Measurements from ENCODE around the gene CST7.
"Not testable (repeated sequence)": the region's sequence is repeated elsewhere in the genome, so short reads cannot be mapped to it uniquely, and the experiment has no call there.

Gene CST7

DNA sequence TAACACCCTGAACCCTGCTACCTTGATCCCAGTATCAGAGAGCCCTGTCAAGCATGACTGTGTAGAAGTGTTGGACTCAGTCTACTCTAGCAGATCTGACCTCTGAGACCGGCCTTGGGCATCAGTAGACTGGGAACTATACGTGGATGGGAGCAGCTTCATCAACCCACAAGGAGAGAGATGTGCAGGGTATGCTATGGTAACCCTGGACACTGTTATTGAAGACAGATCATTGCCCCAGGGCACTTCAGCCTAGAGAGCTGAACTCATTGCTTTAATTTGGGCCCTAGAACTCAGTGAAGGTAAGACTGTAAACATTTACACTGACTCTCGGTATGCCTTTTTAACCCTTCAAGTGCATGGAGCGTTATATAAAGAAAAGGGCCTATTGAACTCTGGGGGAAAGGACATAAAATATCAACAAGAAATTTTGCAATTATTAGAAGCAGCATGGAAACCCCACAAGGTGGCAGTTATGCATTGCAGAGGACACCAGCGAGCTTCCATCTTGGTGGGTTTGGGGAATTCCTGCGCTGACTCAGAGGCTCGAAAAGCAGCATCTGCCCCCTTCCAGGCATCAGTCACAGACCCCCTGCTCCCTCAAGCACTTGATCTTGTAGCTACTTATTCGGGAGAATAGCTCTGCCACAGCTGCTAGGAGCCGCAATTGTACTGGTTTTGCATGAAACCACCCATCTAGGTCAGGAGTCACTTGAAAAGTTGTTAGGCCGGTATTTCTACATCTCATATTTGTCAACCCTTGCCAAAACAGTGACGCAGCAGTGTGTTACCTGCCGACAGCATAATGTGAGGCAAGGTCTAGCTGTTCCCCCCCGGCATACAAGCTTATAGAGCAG, 19.0 kb upstream of the CST7 start:
- DNase-seq (ENCODE audit: low spot score) = not testable (repeated sequence)

DNA sequence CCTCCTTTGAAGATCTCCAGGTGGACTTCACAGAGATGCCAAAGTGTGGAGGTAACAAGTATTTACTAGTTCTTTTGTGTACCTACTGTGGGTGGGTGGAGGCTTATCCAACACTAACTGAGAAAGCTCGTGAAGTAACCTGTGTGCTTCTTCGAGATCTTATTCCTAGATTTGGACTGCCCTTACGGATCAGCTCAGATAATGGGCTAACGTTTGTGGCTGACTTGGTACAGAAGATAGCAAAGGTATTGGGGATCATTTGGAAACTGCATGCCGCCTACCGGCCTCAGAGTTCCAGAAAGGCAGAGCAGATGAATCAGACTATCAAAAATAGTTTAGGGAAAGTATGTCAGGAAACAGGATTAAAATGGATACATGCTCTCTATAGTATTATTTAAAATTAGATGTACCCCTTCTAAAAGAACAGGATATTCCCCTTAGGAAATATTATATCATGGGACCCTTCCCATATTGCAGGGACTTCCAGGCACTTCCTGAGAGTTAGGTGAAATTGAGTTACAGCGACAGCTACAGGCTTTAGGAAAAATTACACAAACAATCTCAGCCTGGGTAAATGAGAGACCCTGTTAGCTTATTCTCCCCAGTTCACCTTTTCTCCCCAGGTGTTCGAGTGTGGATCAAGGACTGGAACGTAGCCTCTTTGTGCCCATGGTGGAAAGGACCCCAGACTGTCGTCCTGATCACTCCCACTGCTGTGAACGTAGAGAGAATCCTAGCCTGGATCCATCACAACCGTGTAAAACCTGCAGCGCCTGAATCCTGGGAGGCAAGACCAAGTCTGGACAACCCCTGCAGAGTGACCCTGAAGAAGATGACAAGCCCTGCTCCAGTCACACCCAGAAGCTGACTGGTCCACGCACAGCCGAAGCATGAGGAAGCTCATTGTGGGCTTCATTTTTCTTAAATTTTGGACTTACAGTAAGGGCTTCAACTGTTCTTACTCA, 18.1 kb upstream of the CST7 start:
- not testable (repeated sequence) for DNase-seq (ENCODE audit: low spot score)

DNA sequence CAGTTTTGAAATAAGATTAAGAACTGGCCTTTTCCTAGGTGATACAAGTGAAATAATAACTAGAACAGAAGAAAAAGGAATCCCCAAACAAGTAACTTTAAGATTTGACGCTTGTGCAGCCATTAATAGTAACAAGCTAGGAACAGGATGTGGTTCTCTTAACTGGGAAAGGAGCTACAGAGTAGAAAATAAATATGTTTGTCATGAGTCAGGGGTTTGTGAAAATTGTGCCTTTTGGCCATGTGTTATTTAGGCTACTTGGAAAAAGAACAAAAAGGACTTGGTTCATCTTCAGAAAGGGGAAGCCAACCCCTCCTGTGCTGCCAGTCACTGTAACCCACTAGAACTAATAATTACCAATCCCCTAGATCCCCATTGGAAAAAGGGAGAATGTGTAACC, 17.2 kb upstream of the CST7 start:
- DNase-seq (ENCODE audit: low spot score) = not testable (repeated sequence)

DNA sequence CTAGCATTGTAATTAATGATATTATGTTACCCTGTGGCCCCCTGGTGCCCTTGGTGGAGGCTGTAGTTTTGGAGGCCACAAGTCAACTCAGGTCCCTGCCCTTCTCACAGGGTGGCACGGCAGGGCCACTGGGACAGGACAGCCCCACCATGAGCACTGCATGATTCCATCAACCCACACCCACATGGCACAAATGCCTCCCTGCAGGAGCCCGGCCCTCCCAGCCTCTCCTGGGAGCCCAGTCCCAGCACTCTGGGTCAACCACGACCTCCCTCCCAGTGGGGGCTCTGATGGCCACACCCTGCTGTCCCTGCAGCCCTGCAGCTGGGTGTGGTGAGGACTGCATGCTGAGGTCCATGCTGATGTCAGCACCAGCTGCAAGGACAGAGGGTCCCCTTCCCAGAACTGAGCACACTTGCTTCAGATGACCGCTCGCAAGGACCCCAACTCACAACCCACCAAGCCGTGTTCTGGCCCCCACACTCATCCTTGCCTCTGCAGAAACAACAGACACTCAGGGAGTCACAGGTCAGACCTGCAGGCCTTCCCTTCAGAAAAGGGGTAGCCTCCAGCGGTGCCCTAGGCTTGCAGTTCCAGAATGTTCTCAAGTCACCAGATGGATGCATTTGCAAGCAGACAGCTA, 15.7 kb upstream of the CST7 start:
- no peak for DNase-seq (ENCODE audit: low spot score)

DNA sequence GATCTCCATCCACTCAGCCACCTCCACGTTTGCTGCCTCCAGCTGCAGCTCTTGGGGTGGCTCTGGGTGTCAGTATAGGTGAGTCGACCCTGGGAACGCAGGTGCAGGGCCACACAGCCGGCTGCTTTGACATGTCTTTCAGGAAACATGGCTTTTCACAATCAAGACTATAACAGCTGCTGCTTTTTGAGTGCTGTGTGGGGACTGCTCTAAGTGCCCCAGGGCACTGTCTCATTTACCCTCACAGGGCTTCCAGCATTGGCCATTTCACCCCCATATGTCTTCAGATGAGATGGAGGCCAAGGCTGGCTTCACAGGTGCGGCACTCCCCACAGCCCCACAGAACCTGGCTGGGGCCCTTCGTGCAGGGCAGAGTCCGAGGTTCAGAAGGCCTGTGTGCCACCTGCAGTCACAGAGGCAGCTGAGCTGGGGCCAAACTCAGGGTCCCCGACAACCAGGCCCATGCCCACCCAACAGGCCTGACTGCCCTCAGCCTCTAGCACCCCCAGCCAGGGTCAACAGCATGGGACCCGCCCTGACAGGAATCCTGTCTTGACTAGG, 14.9 kb upstream of the CST7 start:
- DNase-seq (ENCODE audit: low spot score) = no peak

DNA sequence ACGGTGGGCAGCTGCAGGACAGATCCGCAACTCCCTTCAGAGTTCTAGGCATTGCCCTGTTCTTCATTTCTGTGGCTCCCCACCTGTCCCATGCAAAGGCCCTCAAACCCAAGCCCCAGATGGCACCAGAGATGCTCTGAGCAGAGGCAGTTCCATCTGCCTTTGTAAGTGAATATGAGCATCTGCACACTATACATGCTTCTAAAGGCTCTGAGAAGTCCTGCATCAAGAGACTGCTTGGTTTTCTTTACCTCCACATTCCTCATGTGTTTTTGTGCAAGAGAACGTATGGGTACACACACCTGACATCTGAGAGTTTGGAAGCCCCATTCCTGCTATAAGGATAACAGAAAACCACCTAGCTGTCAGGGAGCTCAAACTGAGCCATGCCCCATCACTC, 14.4 kb upstream of the CST7 start:
- DNase-seq (ENCODE audit: low spot score) = no peak

DNA sequence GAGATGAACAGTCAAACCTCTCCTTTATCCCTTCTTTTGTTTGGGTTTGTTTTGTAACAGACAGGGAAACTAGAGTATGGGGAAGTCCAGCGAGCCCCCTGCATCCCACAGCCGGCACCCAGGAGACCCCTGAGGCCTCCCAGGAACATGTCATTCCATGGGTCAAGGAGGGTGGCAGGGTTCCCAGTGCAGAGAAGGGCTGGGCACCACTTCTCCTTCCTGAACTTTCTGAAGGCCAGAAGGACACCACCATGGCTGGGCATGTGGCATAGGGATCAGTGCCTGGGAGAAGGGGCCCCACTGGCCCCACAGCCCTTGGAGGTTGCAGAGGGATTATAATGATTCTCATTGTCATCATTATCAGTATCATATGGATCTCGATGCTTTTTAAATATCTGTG, 13.9 kb upstream of the CST7 start:
- DNase-seq (ENCODE audit: low spot score) = no peak

DNA sequence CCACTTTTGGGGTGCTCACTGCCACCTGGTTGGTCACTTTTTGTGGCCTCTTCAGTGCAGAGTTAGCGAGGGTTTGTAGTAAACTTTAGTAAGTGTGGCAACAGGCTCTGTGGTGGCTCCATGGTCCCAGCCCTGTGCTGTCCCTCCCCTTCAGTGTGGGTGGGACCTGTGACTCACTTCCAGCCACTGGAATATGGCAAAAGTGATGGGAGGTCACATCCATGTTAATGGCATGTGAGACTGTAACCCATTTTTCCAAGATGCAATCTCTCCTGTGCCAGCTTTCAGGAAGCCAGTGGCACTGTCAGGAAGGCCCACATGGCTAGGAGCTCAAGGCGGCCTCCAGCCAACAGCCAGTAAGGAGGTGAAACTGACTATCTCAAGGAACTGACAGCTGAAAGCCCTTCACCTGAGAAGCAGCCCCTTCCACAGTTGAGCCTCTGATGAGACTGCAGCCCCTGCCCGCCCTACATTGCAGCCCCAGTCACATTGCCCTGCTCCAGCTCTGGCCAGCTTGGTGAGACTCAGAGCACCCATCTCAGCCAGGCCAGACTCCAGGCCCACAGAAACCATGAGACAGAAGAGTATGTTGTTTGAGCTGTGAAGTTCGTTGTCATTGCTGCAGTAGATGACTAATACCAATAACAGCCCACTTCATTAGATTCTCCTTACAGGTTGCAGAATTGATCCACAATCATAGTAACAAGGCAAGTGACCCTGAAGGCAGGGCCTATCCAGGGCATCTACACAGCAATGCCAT, 13.1 kb upstream of the CST7 start:
- no peak for DNase-seq (ENCODE audit: low spot score)

DNA sequence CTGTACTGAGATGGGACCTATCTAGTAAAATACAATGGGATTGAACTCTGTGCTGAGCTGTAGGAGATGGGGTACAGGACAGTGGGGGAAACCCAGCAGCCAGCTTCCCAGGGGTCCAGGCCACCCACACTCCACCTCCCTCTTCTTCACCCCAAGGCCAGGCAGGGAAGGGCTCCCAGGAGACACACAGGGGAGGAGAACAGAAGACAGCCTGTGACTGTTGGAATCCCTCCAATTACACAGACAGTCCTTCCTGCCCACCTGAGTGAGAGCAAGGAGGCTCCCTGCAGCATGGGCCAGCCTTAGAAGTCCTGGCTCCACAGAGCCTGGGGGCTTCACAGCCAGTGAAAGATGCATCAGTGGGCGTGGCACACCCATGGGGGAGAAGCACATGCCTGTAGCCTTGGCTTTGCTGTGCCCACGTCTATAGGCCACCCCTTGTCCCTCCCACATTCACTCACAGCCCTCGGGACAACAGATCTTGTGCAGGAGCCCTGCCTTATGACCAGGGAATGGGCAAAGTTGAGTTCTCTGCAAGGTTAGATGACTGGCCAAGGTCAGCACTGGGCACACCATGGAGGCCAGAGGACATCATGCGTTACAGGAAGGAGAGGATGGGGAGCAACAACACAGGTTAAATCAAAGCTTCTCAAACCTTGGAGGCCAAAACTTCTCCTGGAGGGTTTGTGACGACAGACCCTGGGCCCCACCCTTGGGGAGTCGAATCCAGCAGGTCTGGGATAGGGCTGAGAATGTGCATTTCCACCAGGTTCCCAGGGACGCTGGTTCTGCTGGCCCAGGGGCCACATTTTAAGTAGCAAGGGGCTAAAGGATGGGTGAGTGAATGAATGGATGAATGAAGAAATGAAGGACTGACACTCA, 12.3 kb upstream of the CST7 start:
- DNase-seq (ENCODE audit: low spot score) = no peak

DNA sequence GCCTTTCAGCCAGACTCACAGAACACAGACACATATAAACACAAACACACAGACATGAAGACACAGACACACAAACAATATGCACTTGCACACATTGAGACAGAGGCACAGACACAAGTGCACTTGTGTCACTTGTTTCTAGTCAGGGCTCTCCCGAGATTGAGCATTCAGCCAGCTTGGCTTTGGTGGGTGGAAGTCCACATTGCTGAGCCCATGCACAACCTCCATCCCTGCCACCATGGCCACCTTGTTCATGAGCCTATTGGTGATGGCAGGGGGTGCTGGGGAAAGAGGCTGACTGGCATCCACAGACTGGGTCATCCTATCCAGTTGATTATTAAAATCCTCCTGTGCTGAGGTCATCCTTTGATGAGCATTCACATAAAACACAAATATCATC, 11.5 kb upstream of the CST7 start:
- no peak for DNase-seq (ENCODE audit: low spot score)

DNA sequence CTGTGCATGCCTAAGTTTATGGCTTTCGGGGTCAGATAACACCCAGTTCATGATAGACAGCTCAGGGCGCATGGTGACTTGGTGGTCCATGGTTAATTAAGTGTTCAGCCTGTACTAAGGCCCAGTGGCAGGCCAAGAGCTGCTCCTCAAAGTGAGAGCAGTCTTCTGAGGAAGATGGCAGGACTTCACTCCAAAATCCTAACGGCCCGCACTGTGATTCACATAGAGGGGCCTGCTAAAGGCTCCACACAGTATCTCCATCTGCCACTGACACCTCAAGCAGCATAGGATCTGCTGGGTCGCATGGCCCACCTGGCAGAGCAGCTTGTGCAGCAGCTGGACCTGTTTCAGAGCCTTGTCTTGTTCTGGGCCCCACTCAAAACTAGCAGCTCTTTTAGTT, 10.6 kb upstream of the CST7 start:
- DNase-seq (ENCODE audit: low spot score) = no peak

DNA sequence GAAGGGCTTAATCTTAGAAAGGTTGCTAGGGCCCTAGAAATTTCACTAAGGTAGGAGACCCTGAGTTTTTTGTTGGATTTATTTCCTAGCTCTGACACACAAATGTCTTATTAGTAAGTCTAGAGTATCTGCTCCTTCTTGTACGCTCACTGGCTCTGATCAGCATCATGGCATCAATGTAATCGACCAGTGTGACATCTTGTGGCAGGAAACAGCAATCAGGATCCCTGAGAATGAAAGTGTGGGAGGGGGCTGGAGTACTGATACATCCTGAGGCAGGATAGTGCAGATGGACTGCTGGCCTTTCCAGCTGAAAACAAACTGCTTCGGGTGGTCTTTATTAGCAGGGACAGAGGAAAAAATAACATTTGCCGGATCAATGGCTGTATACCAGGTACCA, 10.0 kb upstream of the CST7 start:
- DNase-seq (ENCODE audit: low spot score) = no peak

DNA sequence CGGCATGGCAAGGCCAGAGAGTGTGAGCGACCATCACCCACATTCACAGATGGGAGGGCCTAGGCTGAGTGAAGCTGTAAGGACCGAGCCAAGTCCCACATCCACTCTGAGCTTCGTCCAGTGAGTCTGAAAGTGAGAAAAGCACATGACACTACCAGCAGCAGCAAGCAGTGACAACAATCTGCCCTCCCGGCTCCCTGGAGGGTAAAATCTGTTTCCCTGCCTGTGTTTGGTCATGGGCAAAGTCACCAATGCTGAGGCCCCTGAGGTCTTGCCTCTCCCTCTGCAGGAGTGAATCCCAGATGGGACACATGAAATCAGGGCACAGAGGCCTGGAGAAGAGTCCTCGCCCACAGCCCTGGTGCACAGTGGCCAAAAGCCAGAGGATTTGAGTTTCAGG, 6.4 kb upstream of the CST7 start:
- no peak for DNase-seq (ENCODE audit: low spot score)

DNA sequence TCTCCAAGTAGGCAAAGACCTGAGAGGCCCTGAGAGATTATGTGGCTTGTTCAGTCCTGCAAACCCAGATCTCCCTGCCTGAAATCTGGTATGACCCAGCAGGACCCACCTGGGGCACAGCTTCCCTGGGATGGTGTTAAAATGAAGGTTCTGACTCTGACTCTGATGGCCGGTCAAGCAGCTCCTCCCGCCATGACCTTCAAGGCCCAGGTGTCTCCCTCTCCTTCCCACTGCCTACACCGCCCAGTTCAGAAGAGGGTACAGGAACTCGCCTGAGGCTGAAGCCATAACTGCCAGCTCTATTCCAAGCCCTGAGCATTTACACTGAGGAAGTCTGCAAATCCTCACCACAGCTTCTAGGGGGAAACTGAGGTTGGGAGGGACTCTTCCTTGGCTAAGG, 5.9 kb upstream of the CST7 start:
- DNase-seq (ENCODE audit: low spot score) = no peak

DNA sequence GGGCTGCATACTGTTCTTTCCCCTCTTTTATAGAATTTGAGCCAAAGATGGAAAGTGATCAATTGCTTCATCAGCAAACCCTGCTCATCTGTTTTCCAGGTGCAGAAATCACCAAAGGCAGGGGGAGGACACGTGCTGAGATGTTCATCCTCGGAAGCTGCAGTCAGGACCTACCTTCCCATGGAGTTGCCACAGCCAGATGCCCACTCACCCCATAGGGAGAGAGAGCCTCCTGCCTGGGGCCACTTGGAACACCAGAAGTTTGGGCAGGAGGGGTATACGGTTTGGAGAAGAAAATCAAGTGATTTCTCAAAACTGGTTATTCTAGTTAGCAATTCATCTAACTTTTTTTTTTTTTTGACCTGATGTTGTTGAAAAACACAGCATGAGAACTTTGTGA, 5.3 kb upstream of the CST7 start:
- DNase-seq (ENCODE audit: low spot score) = no peak

DNA sequence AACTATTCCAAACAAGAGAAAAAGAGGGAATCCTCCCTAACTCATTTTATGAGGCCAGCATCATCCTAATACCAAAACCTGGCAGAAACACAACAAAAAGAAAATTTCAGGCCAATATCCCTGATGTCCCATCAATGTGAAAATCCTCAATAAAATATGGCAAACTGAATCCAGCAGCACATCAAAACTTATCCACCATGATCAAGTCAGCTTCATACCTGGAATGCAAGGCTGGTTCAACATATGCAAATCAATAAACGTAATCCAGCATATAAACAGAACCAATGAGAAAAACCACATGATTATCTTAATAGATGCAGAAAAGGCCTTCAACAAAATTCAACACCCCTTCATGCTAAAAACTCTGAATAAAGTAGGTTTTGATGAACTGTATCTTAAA, 2.7 kb upstream of the CST7 start:
- not testable (repeated sequence) for DNase-seq (ENCODE audit: low spot score)

DNA sequence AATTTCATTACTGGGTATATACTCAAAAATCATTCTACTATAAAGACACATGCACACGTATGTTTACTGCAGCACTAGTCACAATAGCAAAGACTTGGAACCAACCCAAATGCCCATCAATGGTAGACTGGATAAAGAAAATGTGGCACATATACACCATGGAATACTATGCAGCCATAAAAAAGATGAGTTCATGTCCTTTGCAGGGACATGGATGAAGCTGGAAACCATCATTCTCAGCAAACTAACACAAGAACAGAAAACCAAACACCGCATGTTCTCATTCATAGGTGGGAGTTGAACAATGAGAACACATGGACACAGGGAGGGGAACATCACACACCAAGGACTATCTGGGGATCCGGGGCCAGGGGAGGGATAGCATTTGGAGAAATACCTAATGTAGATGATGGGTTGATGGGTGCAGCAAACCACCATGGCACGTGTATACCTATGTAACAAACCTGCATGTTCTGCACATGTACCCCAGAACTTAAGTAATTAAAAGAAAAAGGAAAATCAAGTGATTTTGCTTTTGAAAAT, 602 bp upstream of the CST7 start:
- not testable (repeated sequence) for DNase-seq (ENCODE audit: low spot score)

DNA sequence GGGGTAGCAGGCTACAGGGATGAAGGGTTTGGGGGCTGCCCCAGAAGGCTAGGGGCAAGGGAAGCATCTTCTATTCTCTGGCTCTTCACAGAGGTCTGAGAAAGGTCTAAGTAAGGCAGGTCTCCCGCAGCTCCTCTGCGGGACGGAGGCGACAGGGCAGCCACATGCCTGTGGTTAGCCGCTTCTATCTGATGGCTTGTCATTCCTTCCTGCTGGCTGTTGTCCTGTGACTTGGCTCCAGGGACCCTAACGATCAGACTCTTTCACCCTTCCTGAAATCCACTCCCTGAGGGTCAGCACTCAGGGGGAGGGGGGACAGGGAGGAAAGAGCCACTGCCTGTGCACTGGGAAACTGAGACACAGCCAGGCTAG, 673 bp downstream of the CST7 start:
- no peak for DNase-seq (ENCODE audit: low spot score)

DNA sequence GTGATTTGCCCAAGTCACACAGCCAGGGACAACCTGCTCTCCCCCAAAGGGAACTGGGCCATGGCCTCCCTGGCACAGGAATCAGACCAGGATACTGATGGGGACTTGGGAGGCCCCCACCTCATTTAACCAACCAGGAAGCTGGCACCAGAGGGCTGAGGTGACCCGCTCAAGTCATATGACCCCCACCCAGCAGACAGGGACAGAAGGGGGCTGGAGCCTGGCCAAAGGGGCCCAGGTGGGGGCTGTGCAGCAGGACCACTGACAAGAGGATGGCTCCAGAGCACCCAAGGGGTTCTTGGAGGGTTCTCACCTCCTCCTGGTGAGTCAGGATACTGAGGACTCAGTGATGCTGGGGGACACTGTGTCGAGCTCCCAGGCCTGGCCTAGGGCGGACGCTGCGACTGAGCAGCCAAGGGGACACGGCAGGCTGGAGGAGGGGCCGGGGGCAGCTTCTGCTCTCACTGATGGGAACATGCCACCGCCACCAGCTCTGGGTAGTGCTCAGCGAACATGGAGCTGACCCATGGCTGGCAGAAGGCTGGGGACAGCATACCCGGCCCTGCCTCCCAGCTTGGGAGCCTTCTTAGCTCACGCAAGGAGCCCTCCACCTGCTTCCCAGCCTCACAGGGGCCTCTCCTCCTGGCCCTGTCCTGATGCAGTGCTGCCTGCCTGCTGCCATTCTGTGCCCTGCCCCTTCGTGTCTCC, 1.2 kb downstream of the CST7 start:
- no peak for DNase-seq (ENCODE audit: low spot score)

Data from RKO (cell line).